HG03432 (cell line): ENCODE results near the gene PSME3.
"Not testable (repeated sequence)": the region's sequence is repeated elsewhere in the genome, so short reads cannot be mapped to it uniquely, and the experiment has no call there.

ENCODE experiments used
- ATAC-seq: cut with Tn5 transposase; IDR thresholded peaks from one replicate; pipeline ENCODE4 v1.9.1; 2021; ENCODE audit warnings: mild to moderate bottlenecking, moderate library complexity; ENCODE audit not compliant: unreplicated experiment

Gene PSME3

GRCh38 chr17:42873932-42874695 is 40.9 kb downstream of the PSME3 start:
- not testable (repeated sequence) for ATAC-seq

- ATAC-seq: no peak
These were observed 43.8 kb downstream of the PSME3 start for GRCh38 chr17:42877037-42877436.

DNA sequence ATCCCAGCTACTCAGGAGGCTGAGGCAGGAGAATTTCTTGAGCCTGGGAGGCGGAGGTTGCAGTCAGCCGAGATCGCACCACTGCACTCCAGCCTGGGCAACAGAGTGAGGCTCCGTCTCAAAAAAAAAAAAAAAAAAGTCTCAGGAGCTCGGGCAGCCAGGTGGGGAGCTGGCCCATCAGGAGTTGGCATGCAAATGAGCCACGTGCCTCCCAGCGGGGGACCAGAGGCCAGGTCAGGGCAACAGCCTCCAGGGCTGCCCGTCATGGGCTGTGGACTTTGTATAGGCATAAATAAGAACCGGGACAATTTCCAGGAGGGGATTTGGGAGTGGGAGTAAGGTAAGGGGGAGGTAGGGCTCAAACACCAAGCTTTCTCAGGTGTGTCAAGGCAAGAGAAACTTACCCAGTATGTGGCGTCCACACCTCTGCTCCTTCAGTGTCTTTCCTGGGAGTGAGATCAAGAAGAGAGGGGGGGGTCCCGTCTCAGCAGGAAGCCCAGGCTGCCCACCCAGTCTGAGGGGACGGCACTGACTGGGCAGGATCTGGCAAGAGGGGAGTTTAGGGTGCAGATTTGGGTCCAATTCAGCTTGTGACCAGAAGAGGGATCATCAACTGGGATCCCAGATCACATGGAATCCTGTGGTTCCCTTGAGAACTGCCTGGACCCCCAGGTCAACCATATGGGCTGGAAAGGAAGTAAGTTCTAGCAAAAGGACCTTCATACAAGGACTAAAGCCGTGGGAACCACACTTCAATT is 45.1 kb downstream of the PSME3 start:
- no peak for ATAC-seq

GRCh38 chr17:42878924-42879595 is 45.9 kb downstream of the PSME3 start:
- no peak for ATAC-seq

GRCh38 chr17:42879596-42879985 is 46.4 kb downstream of the PSME3 start:
- ATAC-seq: no peak

GRCh38 chr17:42880776-42881310 is 47.6 kb downstream of the PSME3 start:
- no peak for ATAC-seq

- ATAC-seq: not testable (repeated sequence)
These were observed 48.5 kb downstream of the PSME3 start for GRCh38 chr17:42881706-42882105.

DNA sequence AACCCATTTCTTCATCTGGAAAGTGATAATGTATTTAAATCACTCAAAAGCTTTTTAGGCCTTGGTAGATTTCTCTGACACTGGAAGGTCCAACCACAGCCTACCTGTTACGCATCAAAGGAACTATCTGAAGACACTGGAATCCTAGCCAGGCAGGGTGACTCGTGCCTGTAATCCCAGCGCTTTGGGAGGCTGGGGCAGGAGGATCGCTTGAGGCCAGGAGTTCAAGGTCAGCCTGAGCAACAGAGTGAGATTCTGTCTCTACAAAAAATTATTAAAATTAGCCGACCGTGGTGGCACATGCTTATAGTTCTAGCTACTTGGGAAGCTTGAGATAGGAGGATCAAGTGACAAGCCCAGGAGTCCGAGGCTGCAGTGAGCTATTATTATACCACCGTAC is 49.0 kb downstream of the PSME3 start:
- no peak for ATAC-seq

- no peak for ATAC-seq
These were observed 50.8 kb downstream of the PSME3 start for GRCh38 chr17:42883802-42884558.

GRCh38 chr17:42885806-42886205 is 52.6 kb downstream of the PSME3 start:
- not testable (repeated sequence) for ATAC-seq

- ATAC-seq: no peak
These were observed 53.3 kb downstream of the PSME3 start for GRCh38 chr17:42886283-42887176.

GRCh38 chr17:42889809-42890208 is 56.6 kb downstream of the PSME3 start:
- no peak for ATAC-seq

DNA sequence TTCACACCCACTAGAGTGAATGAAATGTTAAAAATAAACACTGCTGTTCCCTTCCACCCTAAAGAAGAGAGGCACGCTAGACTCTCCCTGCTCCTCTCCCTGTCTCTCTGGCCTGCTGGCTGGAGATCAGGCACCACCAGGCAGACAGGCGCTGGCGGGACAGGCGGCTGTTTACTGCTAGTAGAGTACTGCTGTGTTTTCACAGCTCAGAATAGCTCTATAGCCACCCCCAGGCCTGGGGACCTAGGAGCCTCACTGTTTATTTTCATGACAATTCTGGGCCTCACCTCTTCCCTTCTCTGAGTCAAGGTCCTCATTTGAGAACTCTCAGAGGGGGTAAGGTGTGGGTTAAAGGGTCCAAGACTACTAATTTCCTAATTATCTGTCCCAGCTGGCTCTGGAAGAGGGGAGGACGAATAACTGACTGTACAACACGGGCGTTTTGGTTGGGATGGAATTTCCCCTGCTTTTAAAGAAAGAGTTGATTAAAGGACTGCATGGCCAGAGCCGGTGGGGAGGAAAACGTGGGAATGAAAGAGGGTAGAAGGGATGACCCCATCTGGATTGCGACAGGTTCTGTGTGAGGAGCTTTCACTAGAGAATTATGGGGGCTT is 58.4 kb downstream of the PSME3 start:
- no peak for ATAC-seq

GRCh38 chr17:42893359-42893758 is 60.2 kb downstream of the PSME3 start:
- no peak for ATAC-seq
